Astrocyte (in vitro differentiated cells and primary cell): ENCODE data around the gene TSEN54. TPM values are rescaled to one million over a fixed set of nuclear protein-coding genes. Genes with fewer than 3 reads are reported as not detected.

ENCODE experiments used
- DNase-seq: peaks from one replicate; pipeline ENCODE4 v3.0.0-alpha.2; 2010; ENCODE audit warnings: low read depth
- FAIRE-seq: peaks from 2 replicates; lab custom pipeline; 2011; peaks lifted over from hg19 to GRCh38; lab: Jason Lieb, UNC
- H2AFZ ChIP-seq: 2 replicates; pipeline ENCODE4 v1.6.0; 2012; ENCODE audit warnings: low read depth, low read length, inconsistent platforms
- H3K27ac ChIP-seq: 2 replicates; pipeline ENCODE4 v1.5.1; 2011; ENCODE audit warnings: low read depth, low read length, inconsistent platforms
- H3K27me3 ChIP-seq: 2 replicates; pipeline ENCODE4 v1.6.0; 2011; ENCODE audit warnings: low read length, inconsistent platforms; ENCODE audit not compliant: insufficient read depth
- H3K36me3 ChIP-seq: 2 replicates; pipeline ENCODE4 v1.5.1; 2011; ENCODE audit warnings: low read length, inconsistent platforms; ENCODE audit not compliant: insufficient read depth
- H3K4me1 ChIP-seq: 2 replicates; pipeline ENCODE4 v1.5.1; 2011; ENCODE audit warnings: low read length, inconsistent platforms; ENCODE audit not compliant: insufficient read depth
- H3K4me2 ChIP-seq: 2 replicates; pipeline ENCODE4 v1.6.0; 2012; ENCODE audit warnings: low read length, inconsistent platforms
- H3K4me3 ChIP-seq: 2 replicates; pipeline ENCODE4 v1.5.1; 2011; ENCODE audit warnings: low read depth, mild to moderate bottlenecking, low read length, inconsistent platforms; ENCODE audit not compliant: insufficient read depth
- H3K79me2 ChIP-seq: 2 replicates; pipeline ENCODE4 v1.6.0; 2012; ENCODE audit warnings: mild to moderate bottlenecking, low read length, inconsistent platforms; ENCODE audit not compliant: insufficient read depth
- H3K9ac ChIP-seq: 2 replicates; pipeline ENCODE4 v1.6.0; 2012; ENCODE audit warnings: mild to moderate bottlenecking, low read length, inconsistent platforms
- H3K9me3 ChIP-seq: 2 replicates; pipeline ENCODE4 v1.5.1; 2012; ENCODE audit warnings: low read depth, mild to moderate bottlenecking, low read length, inconsistent platforms; ENCODE audit not compliant: insufficient read depth
- H4K20me1 ChIP-seq: 2 replicates; pipeline ENCODE4 v1.6.0; 2012; ENCODE audit warnings: low read length, inconsistent platforms; ENCODE audit not compliant: insufficient read depth
- H3K27ac Mint-ChIP-seq: one replicate; pipeline ENCODE4 v1.8.0; 2021; ENCODE audit warnings: mild to moderate bottlenecking, mixed read lengths; ENCODE audit not compliant: unreplicated experiment
- H3K27me3 Mint-ChIP-seq: one replicate; pipeline ENCODE4 v1.8.0; 2021; ENCODE audit warnings: low read depth, mixed read lengths; ENCODE audit not compliant: unreplicated experiment
- H3K36me3 Mint-ChIP-seq: one replicate; pipeline ENCODE4 v1.8.0; 2021; ENCODE audit warnings: low read depth, mixed read lengths; ENCODE audit not compliant: unreplicated experiment
- H3K4me1 Mint-ChIP-seq: one replicate; pipeline ENCODE4 v1.8.0; 2021; ENCODE audit warnings: low read depth, mixed read lengths; ENCODE audit not compliant: unreplicated experiment
- H3K4me3 Mint-ChIP-seq: one replicate; pipeline ENCODE4 v1.8.0; 2021; ENCODE audit warnings: mild to moderate bottlenecking, moderate library complexity, mixed read lengths; ENCODE audit not compliant: unreplicated experiment
- H3K9me3 Mint-ChIP-seq: one replicate; pipeline ENCODE4 v1.8.0; 2021; ENCODE audit warnings: mild to moderate bottlenecking, mixed read lengths; ENCODE audit not compliant: unreplicated experiment
- EZH2 ChIP-seq: IDR thresholded peaks from 2 replicates; pipeline ENCODE4 v1.6.1; 2012; ENCODE audit warnings: mild to moderate bottlenecking, low read length, inconsistent platforms; ENCODE audit not compliant: insufficient read depth
- total RNA-seq: library from RNA; stranded (reverse); gene quantifications from 2 replicates; pipeline ENCODE4 v1.2.1, GENCODE V29; 2021
- TF ChIP-seq, protein P1 (sequence below): IDR thresholded peaks from 2 replicates; pipeline ENCODE4 v1.5.1; 2011; ENCODE audit warnings: low read depth, mild to moderate bottlenecking, inconsistent platforms, low read length, moderate library complexity; ENCODE audit not compliant: insufficient read depth

TSEN54 gene
- total RNA-seq, 1 donor from 2014 or later: 16.5 TPM

DNA sequence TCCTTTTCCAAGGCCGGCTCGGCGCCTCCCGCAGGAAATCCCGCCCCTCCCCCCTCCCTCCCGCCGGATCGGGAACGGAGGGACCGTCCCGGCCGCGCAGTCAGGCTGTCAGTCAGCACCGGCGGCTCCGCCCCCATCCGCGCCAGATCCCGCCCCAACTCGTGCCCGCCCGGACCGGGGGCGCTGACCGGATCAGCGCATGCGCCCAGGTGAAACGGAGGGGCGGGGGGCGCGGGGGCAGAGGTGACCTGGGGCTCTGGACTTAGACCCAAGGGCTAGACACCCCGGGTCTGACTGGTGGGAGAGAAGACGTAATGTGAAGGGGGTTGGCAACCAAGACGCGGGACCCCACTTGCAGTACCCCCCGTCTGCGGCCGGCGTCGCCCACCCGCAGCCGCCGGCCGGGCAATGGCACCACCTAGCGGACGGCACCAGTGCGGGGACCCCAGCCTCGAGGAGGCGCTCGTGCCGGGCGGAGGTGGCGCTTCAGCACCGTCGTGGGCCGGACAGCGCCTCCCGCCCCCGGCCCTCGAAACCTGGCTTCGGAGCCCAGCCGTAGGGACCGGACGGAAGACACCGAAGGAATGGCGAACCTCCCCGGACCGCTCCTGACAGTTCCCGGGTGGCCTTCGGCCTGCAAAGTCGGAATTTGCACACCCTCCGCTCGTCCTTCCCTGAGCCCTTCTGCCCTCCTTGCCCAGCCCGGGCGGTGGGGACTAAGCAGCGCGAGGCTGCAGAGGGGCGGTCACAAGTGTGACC lies 653 bp upstream of the TSEN54 start, which contains the start of gene CASKIN2:
Gene CASKIN2, minus strand, starts transcription at position 42 of the 759 bp plus-strand sequence. CDS start 1,733 bp downstream, outside the sequence.
- Histone ChIP-seq H3K79me2 (peaks cover 41% of the 10 kb centered on the region), H3K4me1 (peaks cover 24% of the 10 kb centered on the region), H3K4me2 (peak within 1 kb of the TSS; percentile 100), H3K36me3 (no peaks in the 10 kb centered on the region), H3K9ac (peak within 1 kb of the TSS; percentile 84), H4K20me1 (peaks cover 55% of the 10 kb centered on the region), H2AFZ (peak within 1 kb of the TSS; percentile 98), H3K9me3 (no peaks in the 10 kb centered on the region), H3K4me3 (peak within 1 kb of the TSS; percentile 70), H3K27me3 (no peaks in the 10 kb centered on the region), H3K27ac (peak within 1 kb of the TSS; percentile 56)
- DNase-seq (peak; percentile 65), FAIRE-seq (no peak)
- H3K9me3 Mint-ChIP-seq: peaks cover 4% of the 10 kb centered on the region
- H3K4me3 Mint-ChIP-seq: peak within 1 kb of the TSS; percentile 83
- no peaks in the 10 kb centered on the region for H3K27me3 Mint-ChIP-seq
- TF ChIP-seq EZH2: no peak
- TF ChIP-seq, protein P1, sequence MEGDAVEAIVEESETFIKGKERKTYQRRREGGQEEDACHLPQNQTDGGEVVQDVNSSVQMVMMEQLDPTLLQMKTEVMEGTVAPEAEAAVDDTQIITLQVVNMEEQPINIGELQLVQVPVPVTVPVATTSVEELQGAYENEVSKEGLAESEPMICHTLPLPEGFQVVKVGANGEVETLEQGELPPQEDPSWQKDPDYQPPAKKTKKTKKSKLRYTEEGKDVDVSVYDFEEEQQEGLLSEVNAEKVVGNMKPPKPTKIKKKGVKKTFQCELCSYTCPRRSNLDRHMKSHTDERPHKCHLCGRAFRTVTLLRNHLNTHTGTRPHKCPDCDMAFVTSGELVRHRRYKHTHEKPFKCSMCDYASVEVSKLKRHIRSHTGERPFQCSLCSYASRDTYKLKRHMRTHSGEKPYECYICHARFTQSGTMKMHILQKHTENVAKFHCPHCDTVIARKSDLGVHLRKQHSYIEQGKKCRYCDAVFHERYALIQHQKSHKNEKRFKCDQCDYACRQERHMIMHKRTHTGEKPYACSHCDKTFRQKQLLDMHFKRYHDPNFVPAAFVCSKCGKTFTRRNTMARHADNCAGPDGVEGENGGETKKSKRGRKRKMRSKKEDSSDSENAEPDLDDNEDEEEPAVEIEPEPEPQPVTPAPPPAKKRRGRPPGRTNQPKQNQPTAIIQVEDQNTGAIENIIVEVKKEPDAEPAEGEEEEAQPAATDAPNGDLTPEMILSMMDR: peak; percentile 71
- H3K27ac Mint-ChIP-seq: no peak within 1 kb of the TSS
- peaks cover 6% of the 10 kb centered on the region for H3K4me1 Mint-ChIP-seq
- H3K36me3 Mint-ChIP-seq: peaks cover 10% of the 10 kb centered on the region

DNA sequence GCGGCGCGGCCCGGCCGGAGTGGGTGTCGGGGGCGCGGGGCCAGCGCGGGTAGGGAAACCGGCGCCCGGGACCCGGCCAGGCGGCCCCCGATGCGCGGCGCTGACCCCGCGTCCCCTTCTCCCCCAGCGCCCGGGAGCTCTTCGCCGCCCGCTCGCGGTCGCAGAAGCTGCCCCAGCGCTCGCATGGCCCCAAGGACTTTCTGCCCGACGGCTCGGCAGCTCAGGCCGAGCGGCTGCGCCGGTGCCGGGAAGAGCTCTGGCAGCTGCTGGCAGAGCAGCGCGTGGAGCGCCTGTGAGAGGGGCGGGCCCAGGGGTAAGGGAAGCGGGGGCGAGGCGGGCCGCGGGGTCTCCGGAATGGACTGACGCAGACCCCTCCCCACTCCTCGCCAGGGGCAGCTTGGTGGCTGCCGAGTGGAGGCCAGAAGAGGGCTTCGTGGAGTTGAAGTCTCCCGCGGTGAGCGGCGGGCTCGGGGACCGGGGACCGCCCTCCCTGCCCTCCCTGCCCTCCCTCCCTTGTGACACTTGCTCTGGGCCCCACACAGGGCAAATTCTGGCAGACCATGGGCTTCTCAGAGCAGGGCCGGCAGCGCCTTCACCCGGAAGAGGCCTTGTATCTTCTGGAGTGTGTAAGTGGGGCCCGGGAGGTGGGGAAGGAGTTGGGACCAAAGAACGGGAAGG lies 430 bp downstream of the TSEN54 start:
- FAIRE-seq: no peak
- H2AFZ ChIP-seq: peak overlapping the region; percentile 86
- no peaks in the 10 kb centered on the region for H3K36me3 ChIP-seq
- no peaks in the 10 kb centered on the region for H3K27me3 Mint-ChIP-seq
- H3K9ac ChIP-seq: peak overlapping the region; percentile 70
- H3K4me2 ChIP-seq: peak overlapping the region; percentile 100
- H3K9me3 Mint-ChIP-seq: peaks cover 4% of the 10 kb centered on the region
- H3K9me3 ChIP-seq: no peaks in the 10 kb centered on the region
- H3K27me3 ChIP-seq: no peaks in the 10 kb centered on the region
- TF ChIP-seq, protein P1: no peak
- no peak for TF ChIP-seq EZH2
- DNase-seq: no peak
- H3K36me3 Mint-ChIP-seq: peaks cover 10% of the 10 kb centered on the region
- no peak overlapping the region for H3K27ac Mint-ChIP-seq
- H3K4me3 Mint-ChIP-seq: peak overlapping the region; percentile 87
- H3K79me2 ChIP-seq: peaks cover 34% of the 10 kb centered on the region
- peaks cover 44% of the 10 kb centered on the region for H4K20me1 ChIP-seq
- peaks cover 6% of the 10 kb centered on the region for H3K4me1 Mint-ChIP-seq
- peaks cover 24% of the 10 kb centered on the region for H3K4me1 ChIP-seq
- peak overlapping the region; percentile 70 for H3K4me3 ChIP-seq
- H3K27ac ChIP-seq: no peak overlapping the region
